Activated naive CD4-positive, alpha-beta T cell treated with anti-CD3 and anti-CD28 coated beads, Interleukin-2, amount 50 U/mL, for 24 hours (primary cell): ENCODE data around the gene MYZAP.

ENCODE experiments used
- H3K27ac Mint-ChIP-seq: one replicate; pipeline ENCODE4 v1.8.0; 2021; ENCODE audit warnings: mild to moderate bottlenecking, mixed read lengths
- H3K27me3 Mint-ChIP-seq: one replicate; pipeline ENCODE4 v1.8.0; 2021; ENCODE audit warnings: mixed read lengths
- H3K36me3 Mint-ChIP-seq: one replicate; pipeline ENCODE4 v1.8.0; 2021; ENCODE audit warnings: mixed read lengths
- H3K4me1 Mint-ChIP-seq: one replicate; pipeline ENCODE4 v1.8.0; 2021; ENCODE audit warnings: mixed read lengths
- H3K4me3 Mint-ChIP-seq: one replicate; pipeline ENCODE4 v1.8.0; 2021; ENCODE audit warnings: mild to moderate bottlenecking, mixed read lengths
- H3K9me3 Mint-ChIP-seq: one replicate; pipeline ENCODE4 v1.8.0; 2021; ENCODE audit warnings: mixed read lengths

MYZAP gene

GRCh38 chr15:57698243-57698642, 106.5 kb downstream of the MYZAP start:
- H3K27ac Mint-ChIP-seq = no peak overlapping the region
- H3K36me3 Mint-ChIP-seq = no peaks in the 10 kb centered on the region
- H3K4me1 Mint-ChIP-seq = peaks cover 16% of the 10 kb centered on the region
- no peak overlapping the region for H3K4me3 Mint-ChIP-seq
- H3K9me3 Mint-ChIP-seq = no peaks in the 10 kb centered on the region
- peaks cover 7% of the 10 kb centered on the region for H3K27me3 Mint-ChIP-seq

GRCh38 chr15:57698991-57699390, 107.3 kb downstream of the MYZAP start:
- H3K27me3 Mint-ChIP-seq = peaks cover 7% of the 10 kb centered on the region
- H3K27ac Mint-ChIP-seq = no peak overlapping the region
- no peaks in the 10 kb centered on the region for H3K36me3 Mint-ChIP-seq
- H3K4me3 Mint-ChIP-seq = no peak overlapping the region
- no peaks in the 10 kb centered on the region for H3K9me3 Mint-ChIP-seq
- H3K4me1 Mint-ChIP-seq = peaks cover 23% of the 10 kb centered on the region

GRCh38 chr15:57703387-57703786, 111.7 kb downstream of the MYZAP start:
- peaks cover 3% of the 10 kb centered on the region for H3K27me3 Mint-ChIP-seq
- H3K36me3 Mint-ChIP-seq = no peaks in the 10 kb centered on the region
- peak overlapping the region; percentile 21 for H3K4me3 Mint-ChIP-seq
- H3K4me1 Mint-ChIP-seq = peaks cover 60% of the 10 kb centered on the region
- H3K27ac Mint-ChIP-seq = peak overlapping the region; percentile 66
- no peaks in the 10 kb centered on the region for H3K9me3 Mint-ChIP-seq

DNA sequence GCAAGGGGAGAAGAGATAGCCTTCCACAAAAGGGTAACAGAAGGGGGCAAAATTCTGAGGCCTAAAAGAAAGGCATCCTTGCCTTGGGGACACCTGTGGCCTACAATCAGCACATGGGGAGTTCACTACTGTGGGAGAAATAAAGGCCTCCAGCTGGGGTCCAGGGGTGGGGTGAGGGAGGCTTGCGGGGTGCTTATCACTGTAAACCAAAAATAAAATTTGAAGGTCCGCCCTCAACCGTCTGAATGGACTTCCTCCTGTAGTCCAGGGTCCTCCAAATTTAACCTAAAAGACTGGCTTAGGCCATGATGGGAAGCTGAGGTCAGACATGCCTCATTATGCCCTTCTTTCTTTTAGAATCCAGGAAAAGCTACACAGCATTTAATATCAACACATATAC, 112.7 kb downstream of the MYZAP start:
- H3K9me3 Mint-ChIP-seq = no peaks in the 10 kb centered on the region
- H3K4me1 Mint-ChIP-seq = peaks cover 71% of the 10 kb centered on the region
- peaks cover 1% of the 10 kb centered on the region for H3K36me3 Mint-ChIP-seq
- peak overlapping the region; percentile 92 for H3K27ac Mint-ChIP-seq
- H3K4me3 Mint-ChIP-seq = peak overlapping the region; percentile 2
- no peaks in the 10 kb centered on the region for H3K27me3 Mint-ChIP-seq

GRCh38 chr15:57705746-57706404, 114.2 kb downstream of the MYZAP start:
- Mint-ChIP-seq H3K27me3 (no peaks in the 10 kb centered on the region), H3K36me3 (peaks cover 7% of the 10 kb centered on the region), H3K27ac (peak overlapping the region; percentile 95), H3K4me3 (peak overlapping the region; percentile 93), H3K4me1 (peaks cover 85% of the 10 kb centered on the region), H3K9me3 (no peaks in the 10 kb centered on the region)

DNA sequence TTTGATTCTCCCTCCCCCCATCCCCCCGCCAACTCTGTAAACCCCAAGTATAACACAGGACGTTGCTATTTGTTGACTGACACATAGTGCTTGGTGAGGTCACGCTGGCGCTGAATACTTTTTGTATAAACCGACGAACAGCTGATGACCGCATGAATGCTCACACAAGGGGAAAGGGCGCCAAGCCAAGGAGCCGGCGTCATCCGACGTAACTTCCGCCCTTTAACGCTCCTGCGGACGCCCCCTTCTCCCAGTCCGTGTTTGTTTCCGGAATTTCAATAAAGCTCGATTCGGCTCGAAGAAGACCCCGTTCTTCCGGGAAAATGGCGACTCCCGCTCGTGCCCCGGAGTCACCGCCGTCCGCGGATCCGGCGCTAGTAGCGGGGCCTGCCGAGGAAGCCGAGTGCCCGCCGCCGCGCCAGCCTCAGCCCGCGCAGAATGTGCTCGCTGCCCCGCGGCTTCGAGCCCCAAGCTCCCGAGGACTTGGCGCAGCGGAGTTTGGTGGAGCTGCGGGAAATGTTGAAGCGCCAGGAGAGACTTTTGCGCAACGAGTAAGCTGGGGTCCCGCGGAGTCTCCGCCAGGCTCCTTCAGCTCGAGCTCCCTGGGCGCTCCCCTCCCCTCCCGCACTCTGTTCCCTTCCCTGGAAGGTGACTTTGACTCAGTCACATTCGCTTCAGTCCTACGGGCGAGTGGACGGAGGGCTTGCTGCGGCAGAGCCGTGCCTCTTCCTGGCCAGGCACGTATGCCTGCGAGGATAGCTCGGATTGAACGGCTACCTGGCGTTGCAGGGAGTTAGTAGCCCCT, 114.9 kb downstream of the MYZAP start, which contains the start of gene POLR2M:
TSS of gene POLR2M (plus strand) at position 310 of the 805 bp plus-strand sequence. CDS start at position 439, 129 bp downstream.
- H3K4me3 Mint-ChIP-seq = peak within 1 kb of the TSS; percentile 93
- H3K36me3 Mint-ChIP-seq = peaks cover 9% of the 10 kb centered on the region
- H3K27me3 Mint-ChIP-seq = no peaks in the 10 kb centered on the region
- H3K9me3 Mint-ChIP-seq = no peaks in the 10 kb centered on the region
- peak within 1 kb of the TSS; percentile 95 for H3K27ac Mint-ChIP-seq
- H3K4me1 Mint-ChIP-seq = peaks cover 92% of the 10 kb centered on the region

- H3K4me3 Mint-ChIP-seq = peak overlapping the region; percentile 93
- H3K4me1 Mint-ChIP-seq = peaks cover 87% of the 10 kb centered on the region
- H3K9me3 Mint-ChIP-seq = no peaks in the 10 kb centered on the region
- H3K27ac Mint-ChIP-seq = peak overlapping the region; percentile 95
- H3K27me3 Mint-ChIP-seq = no peaks in the 10 kb centered on the region
- peaks cover 12% of the 10 kb centered on the region for H3K36me3 Mint-ChIP-seq
Measured at GRCh38 chr15:57708047-57708446, 116.3 kb downstream of the MYZAP start.

DNA sequence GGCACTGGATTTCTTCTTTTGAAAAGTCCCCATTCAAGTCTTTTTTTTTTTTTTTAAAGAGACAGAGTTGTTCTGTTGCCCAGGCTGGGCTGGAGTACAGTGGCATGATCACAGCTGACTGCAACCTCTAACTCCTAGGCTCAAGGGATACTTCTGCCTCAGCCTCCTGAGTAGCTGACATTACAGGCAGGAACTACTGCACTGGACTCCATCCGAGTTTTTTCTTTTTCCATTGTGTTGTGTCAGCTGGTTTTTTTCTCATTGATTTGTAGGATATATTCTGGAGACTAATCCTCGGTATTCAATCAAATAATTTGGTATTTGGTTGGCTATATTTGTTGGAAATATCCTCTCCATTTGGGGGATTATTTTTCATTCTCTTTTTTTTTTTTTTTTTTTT, 126.6 kb downstream of the MYZAP start:
- Mint-ChIP-seq H3K9me3 (peaks cover 5% of the 10 kb centered on the region), H3K27ac (no peak overlapping the region), H3K4me1 (peaks cover 15% of the 10 kb centered on the region), H3K27me3 (no peaks in the 10 kb centered on the region), H3K4me3 (no peak overlapping the region), H3K36me3 (peaks cover 29% of the 10 kb centered on the region)

DNA sequence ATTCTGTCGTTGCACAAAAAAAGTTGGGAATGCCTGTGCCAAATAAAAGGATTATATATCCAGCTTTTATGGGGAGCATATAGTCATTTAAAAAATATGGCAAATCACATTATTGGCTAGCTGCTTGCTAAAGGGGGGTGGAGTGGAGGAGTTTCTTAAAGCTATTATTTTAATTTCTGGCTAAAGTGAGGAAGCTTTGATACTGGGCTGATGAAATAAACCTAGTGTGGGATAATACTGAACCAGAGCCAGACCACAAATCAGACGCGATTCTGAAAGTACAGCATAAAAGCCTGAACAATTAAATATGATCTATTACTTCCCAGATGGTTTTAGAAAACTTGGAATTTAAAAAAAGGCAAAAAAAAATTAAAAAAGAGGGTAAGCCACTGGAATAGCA, 129.2 kb downstream of the MYZAP start:
- peaks cover 3% of the 10 kb centered on the region for H3K4me1 Mint-ChIP-seq
- H3K27me3 Mint-ChIP-seq = no peaks in the 10 kb centered on the region
- H3K36me3 Mint-ChIP-seq = peaks cover 29% of the 10 kb centered on the region
- H3K4me3 Mint-ChIP-seq = no peak overlapping the region
- H3K27ac Mint-ChIP-seq = no peak overlapping the region
- H3K9me3 Mint-ChIP-seq = peaks cover 10% of the 10 kb centered on the region

DNA sequence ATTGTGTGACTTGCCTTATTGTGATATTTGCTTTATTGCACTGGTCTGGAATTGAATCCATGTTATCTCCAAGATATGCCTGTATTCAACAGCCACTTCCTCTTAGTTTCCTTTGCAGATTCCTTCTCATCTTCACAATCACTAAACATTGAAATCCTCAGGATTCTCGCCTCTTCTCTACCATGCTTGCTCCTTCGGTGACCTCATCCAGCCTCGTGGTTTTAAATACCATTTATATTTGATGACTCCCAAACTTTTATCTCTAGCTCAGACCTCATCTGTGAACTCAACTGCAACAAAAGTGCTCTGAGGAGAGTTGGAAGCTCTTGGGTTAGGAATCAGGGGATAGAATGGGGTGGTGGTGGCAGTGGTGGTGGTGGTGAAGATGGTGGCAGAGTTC, 134.7 kb downstream of the MYZAP start:
- H3K9me3 Mint-ChIP-seq = peaks cover 5% of the 10 kb centered on the region
- H3K4me3 Mint-ChIP-seq = no peak overlapping the region
- no peaks in the 10 kb centered on the region for H3K27me3 Mint-ChIP-seq
- no peaks in the 10 kb centered on the region for H3K4me1 Mint-ChIP-seq
- peak overlapping the region; percentile 14 for H3K27ac Mint-ChIP-seq
- peaks cover 20% of the 10 kb centered on the region for H3K36me3 Mint-ChIP-seq

DNA sequence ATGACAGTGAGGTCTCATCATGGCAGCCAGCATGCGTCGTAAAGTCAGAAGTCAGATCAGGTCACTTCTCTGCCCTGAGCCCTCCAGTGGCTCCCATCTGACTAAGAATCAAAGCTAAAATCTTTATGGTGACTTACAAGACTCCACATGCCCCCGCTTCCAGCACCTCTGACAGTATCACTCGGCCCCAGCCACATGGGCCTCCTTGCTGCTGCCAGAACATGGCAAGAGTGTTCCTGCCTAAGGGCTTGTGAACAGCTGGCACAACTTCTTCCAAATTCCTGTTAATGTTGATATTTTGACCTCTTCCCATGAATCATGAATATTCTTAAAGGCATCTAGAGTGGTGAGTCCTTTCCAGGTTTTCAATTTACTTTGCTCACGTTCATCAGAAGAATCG, 135.3 kb downstream of the MYZAP start:
- no peak overlapping the region for H3K27ac Mint-ChIP-seq
- H3K4me1 Mint-ChIP-seq = no peaks in the 10 kb centered on the region
- H3K4me3 Mint-ChIP-seq = no peak overlapping the region
- peaks cover 5% of the 10 kb centered on the region for H3K9me3 Mint-ChIP-seq
- H3K36me3 Mint-ChIP-seq = peaks cover 20% of the 10 kb centered on the region
- H3K27me3 Mint-ChIP-seq = no peaks in the 10 kb centered on the region

GRCh38 chr15:57728436-57728835, 136.7 kb downstream of the MYZAP start:
- Mint-ChIP-seq H3K4me3 (no peak overlapping the region), H3K27ac (no peak overlapping the region), H3K27me3 (no peaks in the 10 kb centered on the region), H3K4me1 (peaks cover 5% of the 10 kb centered on the region), H3K36me3 (peaks cover 14% of the 10 kb centered on the region), H3K9me3 (peaks cover 5% of the 10 kb centered on the region)

DNA sequence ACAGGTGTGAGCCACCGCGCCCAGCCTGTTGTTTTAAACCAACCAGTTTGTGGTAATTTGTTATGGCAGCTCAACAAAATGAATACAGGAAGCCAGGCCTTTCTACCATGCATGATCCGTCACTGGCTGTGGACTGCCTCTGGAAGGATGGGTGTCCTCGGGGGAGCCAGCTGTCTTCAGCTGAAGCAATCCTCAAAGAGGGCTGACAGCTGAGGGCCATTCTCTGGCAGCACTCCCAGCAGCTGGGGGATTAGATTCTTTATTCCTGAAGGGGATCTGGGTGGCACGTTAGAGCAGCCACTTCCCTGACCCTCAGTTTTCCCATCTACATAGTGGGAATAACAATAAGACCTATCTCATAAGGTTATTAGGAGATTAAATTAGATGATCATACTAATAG, 139.2 kb downstream of the MYZAP start:
- Mint-ChIP-seq H3K4me1 (peaks cover 5% of the 10 kb centered on the region), H3K27me3 (no peaks in the 10 kb centered on the region), H3K4me3 (no peak overlapping the region), H3K9me3 (no peaks in the 10 kb centered on the region), H3K36me3 (peaks cover 9% of the 10 kb centered on the region), H3K27ac (no peak overlapping the region)

DNA sequence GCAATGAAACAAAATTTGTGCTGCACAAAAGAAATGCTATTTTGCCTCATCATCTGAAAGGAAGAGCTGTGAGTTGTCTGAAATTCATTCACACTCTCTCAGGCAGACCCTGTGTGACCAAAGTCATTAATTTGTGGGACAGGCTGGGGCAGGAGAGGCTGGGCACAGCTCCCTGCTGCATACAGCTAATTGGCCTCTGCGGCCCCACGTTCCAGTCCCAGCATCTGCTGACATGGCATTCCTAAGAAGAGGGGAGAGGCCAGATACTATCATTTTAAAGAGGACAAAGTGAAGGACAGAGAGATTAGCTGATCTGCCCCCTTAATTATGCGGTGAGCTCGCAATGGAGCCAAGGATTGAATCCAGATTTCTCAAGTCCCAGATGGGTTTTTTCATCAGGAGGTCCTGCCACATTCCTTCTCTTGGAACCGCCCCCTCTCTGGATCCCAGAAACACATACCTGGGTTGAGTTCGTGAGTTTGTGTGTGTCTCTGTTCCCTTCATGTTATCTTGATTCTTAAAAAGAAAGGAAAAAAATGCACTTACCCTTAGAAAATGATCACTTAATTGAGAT, 139.9 kb downstream of the MYZAP start:
- Mint-ChIP-seq H3K9me3 (no peaks in the 10 kb centered on the region), H3K36me3 (peaks cover 6% of the 10 kb centered on the region), H3K27ac (no peak overlapping the region), H3K27me3 (no peaks in the 10 kb centered on the region), H3K4me3 (no peak overlapping the region), H3K4me1 (peaks cover 5% of the 10 kb centered on the region)

DNA sequence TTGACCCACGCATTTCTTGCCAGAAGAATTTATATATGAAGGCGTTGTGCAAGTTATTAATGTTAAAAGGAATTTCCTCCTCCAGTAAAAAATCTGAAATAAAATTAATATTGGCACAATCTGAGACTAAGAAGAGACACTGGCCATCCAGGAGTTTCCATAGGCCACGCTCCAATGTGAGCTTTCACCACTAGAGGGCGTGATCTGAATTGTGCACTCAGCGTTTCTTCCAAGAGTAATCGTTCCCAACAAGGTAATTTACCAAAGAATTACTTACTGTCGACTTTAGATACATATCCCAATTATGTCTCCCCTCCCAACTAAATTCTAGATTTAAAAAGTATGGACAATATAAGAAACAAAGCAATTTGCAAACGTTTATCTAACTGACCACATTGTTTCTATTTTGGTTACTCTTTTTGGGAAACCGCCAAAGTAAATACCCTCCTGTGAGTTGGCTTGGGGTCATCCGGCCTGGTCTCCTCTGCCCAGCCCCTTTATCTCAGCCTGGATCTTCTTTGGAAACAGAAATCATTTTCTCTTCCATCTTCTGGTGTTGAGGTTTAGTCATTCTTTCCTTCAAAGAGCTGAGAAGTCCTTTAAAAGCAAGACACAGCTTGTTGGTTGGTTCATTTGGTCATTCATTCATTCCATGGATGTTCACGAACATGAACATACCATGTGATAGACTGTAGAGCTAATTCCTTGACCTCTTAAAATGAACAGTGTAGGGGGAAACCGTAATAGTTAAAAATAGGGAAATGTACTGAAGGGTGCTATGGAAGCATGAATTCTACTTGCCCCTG, 141.0 kb downstream of the MYZAP start:
- peaks cover 15% of the 10 kb centered on the region for H3K4me1 Mint-ChIP-seq
- H3K9me3 Mint-ChIP-seq = no peaks in the 10 kb centered on the region
- peaks cover 12% of the 10 kb centered on the region for H3K36me3 Mint-ChIP-seq
- H3K27me3 Mint-ChIP-seq = no peaks in the 10 kb centered on the region
- H3K27ac Mint-ChIP-seq = no peak overlapping the region
- H3K4me3 Mint-ChIP-seq = no peak overlapping the region
